Measurements from ENCODE around the gene LYZ. TPM values are rescaled to one million over a fixed set of nuclear protein-coding genes. Genes with fewer than 3 reads are reported as not detected.

Gene LYZ
- polyA plus RNA-seq, 3 donors = 10,434 to 46,644 (median 13,865) TPM

DNA sequence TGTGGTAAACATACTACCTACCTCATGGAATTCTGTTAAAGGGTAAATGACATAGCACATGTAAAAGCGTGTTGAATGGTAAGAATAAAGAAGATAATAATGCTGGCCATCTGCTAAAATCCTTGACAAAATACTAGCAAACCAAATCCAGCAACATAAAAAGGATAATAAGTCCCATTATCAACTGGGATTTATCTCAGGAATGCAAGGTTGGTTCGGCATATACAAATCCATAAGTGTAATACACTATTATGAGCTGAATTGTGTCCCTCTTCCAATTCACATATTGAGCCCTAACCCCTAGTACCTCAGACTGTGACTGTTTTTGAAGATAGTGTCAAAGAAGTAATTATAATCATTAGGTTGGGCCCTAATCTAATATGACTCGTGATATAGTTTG is 48.8 kb downstream of the LYZ start:
- Histone ChIP-seq H3K9ac (ENCODE audit: insufficient read depth, low read length, poor library complexity, severe bottlenecking) (no peak overlapping the region), H3K79me2 (ENCODE audit: insufficient read depth, low read length) (no peaks in the 10 kb centered on the region), H3K4me2 (replicated peaks; ENCODE audit: extremely low read depth, low read length, poor library complexity, severe bottlenecking) (no peak overlapping the region), H3K36me3 (replicated peaks in 1 of 2; ENCODE audit: control insufficient read depth in 1 of 2, insufficient read depth in 2 of 2, low read length in 2 of 2) (peaks cover 10 to 21% of the 10 kb centered on the region in 2 donors), H3K27ac (ENCODE audit: low read depth in 1 of 2, low read length in 2 of 2) (no peak overlapping the region), H4K20me1 (ENCODE audit: insufficient read depth, low read length) (no peaks in the 10 kb centered on the region), H3K9me3 (replicated peaks in 1 of 2; ENCODE audit: control insufficient read depth in 1 of 2, insufficient read depth in 1 of 2, low read length in 2 of 2) (peaks cover 2 to 9% of the 10 kb centered on the region in 2 donors), H3K4me3 (replicated peaks in 1 of 3; ENCODE audit: low read depth in 2 of 3, low read length in 3 of 3) (no peak overlapping the region), H3K27me3 (ENCODE audit: control insufficient read depth in 2 of 2, insufficient read depth in 2 of 2, low read length in 2 of 2) (no peaks in the 10 kb centered on the region), H3K4me1 (ENCODE audit: control insufficient read depth in 1 of 2, insufficient read depth in 2 of 2, low read length in 2 of 2) (no peaks in the 10 kb centered on the region), H2AFZ (ENCODE audit: insufficient read depth, low read depth, low read length, poor library complexity, severe bottlenecking) (no peak overlapping the region)
- H3K27ac Mint-ChIP-seq = no peak overlapping the region
- no peak overlapping the region for H3K4me3 Mint-ChIP-seq
- no peak for DNase-seq
- no peaks in the 10 kb centered on the region for H3K4me1 Mint-ChIP-seq
- no CpG with 5 or more reads among the region's 3 CpGs for WGBS (ENCODE audit: insufficient coverage)
- peaks cover 2 to 18% (median 10%) of the 10 kb centered on the region in 7 donors for H3K9me3 Mint-ChIP-seq
- intact Hi-C loops (cut with micrococcal nuclease) = no loop called here
- TF ChIP-seq, protein P1, sequence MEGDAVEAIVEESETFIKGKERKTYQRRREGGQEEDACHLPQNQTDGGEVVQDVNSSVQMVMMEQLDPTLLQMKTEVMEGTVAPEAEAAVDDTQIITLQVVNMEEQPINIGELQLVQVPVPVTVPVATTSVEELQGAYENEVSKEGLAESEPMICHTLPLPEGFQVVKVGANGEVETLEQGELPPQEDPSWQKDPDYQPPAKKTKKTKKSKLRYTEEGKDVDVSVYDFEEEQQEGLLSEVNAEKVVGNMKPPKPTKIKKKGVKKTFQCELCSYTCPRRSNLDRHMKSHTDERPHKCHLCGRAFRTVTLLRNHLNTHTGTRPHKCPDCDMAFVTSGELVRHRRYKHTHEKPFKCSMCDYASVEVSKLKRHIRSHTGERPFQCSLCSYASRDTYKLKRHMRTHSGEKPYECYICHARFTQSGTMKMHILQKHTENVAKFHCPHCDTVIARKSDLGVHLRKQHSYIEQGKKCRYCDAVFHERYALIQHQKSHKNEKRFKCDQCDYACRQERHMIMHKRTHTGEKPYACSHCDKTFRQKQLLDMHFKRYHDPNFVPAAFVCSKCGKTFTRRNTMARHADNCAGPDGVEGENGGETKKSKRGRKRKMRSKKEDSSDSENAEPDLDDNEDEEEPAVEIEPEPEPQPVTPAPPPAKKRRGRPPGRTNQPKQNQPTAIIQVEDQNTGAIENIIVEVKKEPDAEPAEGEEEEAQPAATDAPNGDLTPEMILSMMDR (IDR thresholded peaks at IDR 0.05) = no peak
- H3K27me3 Mint-ChIP-seq (ENCODE audit: low read depth in 3 of 3) = no peaks in the 10 kb centered on the region
- peaks cover 26 to 32% of the 10 kb centered on the region in 2 donors for H3K36me3 Mint-ChIP-seq

DNA sequence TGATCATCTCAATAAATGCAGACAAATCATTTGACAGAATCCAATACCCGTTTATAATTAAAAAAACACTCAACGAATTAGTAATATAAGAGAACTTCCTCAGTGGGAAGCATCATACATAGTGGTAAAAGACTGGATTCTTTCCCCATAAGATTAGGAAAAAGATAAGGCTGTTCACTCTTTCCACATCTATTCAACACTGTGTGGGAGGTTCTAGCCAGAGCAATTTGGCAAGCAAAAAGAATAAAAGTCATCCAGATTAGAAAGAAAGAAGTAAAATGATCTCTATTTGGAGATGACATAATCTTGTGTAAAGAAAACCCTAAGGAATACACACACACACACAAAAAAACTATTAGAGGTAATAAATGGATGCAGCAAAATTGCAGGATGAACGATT is 49.8 kb downstream of the LYZ start:
- TF ChIP-seq, protein P1 (IDR thresholded peaks at IDR 0.05) = no peak

More for the DNA sequence above, 49.8 kb downstream of the LYZ start:
- H3K4me1 ChIP-seq (ENCODE audit: control insufficient read depth in 1 of 2, insufficient read depth in 2 of 2, low read length in 2 of 2) = no peaks in the 10 kb centered on the region
- no peaks in the 10 kb centered on the region for H3K27me3 Mint-ChIP-seq (ENCODE audit: low read depth in 3 of 3)
- H3K4me3 Mint-ChIP-seq = no peak overlapping the region
- H3K36me3 Mint-ChIP-seq = peaks cover 25 to 28% of the 10 kb centered on the region in 2 donors
- H3K4me3 ChIP-seq (replicated peaks in 1 of 3; ENCODE audit: low read depth in 2 of 3, low read length in 3 of 3) = no peak overlapping the region
- WGBS (ENCODE audit: insufficient coverage) = no CpG with 5 or more reads among the region's 3 CpGs
- no peak overlapping the region for H3K27ac Mint-ChIP-seq
- no peak overlapping the region for H3K27ac ChIP-seq (ENCODE audit: low read depth in 1 of 2, low read length in 2 of 2)
- no peak overlapping the region for H2AFZ ChIP-seq (ENCODE audit: insufficient read depth, low read depth, low read length, poor library complexity, severe bottlenecking)
- H3K36me3 ChIP-seq (replicated peaks in 1 of 2; ENCODE audit: control insufficient read depth in 1 of 2, insufficient read depth in 2 of 2, low read length in 2 of 2) = peaks cover 3 to 11% of the 10 kb centered on the region in 2 donors
- H3K79me2 ChIP-seq (ENCODE audit: insufficient read depth, low read length) = no peaks in the 10 kb centered on the region
- H3K27me3 ChIP-seq (ENCODE audit: control insufficient read depth in 2 of 2, insufficient read depth in 2 of 2, low read length in 2 of 2) = no peaks in the 10 kb centered on the region
- intact Hi-C loops (cut with micrococcal nuclease) = no loop called here
- no peak overlapping the region for H3K9ac ChIP-seq (ENCODE audit: insufficient read depth, low read length, poor library complexity, severe bottlenecking)
- no peak for DNase-seq
- no peaks in the 10 kb centered on the region for H3K4me1 Mint-ChIP-seq
- no peaks in the 10 kb centered on the region for H4K20me1 ChIP-seq (ENCODE audit: insufficient read depth, low read length)
- H3K9me3 Mint-ChIP-seq = peaks cover 2 to 18% (median 10%) of the 10 kb centered on the region in 7 donors
- peaks cover 2 to 9% of the 10 kb centered on the region in 2 donors for H3K9me3 ChIP-seq (replicated peaks in 1 of 2; ENCODE audit: control insufficient read depth in 1 of 2, insufficient read depth in 1 of 2, low read length in 2 of 2)
- no peak overlapping the region for H3K4me2 ChIP-seq (replicated peaks; ENCODE audit: extremely low read depth, low read length, poor library complexity, severe bottlenecking)

Measured in CD14-positive monocyte (primary cell).